Activated T-helper 2 cell treated with anti-CD3 and anti-CD28 coated beads, Interferon-gamma antibody, Interleukin-2, Interleukin-4, amounts not matched to agents 10 μg/mL and 5 μg/mL and 100 μg/mL, durations not matched to agents 14 hours and 24 hours and 36 hours (primary cell): ENCODE data around the gene MINDY4. TPM values are rescaled to one million over a fixed set of nuclear protein-coding genes. Genes with fewer than 3 reads are reported as not detected.
"Not testable (repeated sequence)": the region's sequence is repeated elsewhere in the genome, so short reads cannot be mapped to it uniquely, and the experiment has no call there.

ENCODE experiments used
- DNase-seq: peaks from one replicate; pipeline ENCODE4 v3.0.0; 2021; ENCODE audit warnings: low spot score
- H3K27ac Mint-ChIP-seq: one replicate; pipeline ENCODE4 v1.8.0; 2021; ENCODE audit warnings: mixed read lengths
- H3K27me3 Mint-ChIP-seq: one replicate; pipeline ENCODE4 v1.8.0; 2021; ENCODE audit warnings: low read depth, mixed read lengths
- H3K36me3 Mint-ChIP-seq: one replicate; pipeline ENCODE4 v1.8.0; 2021; ENCODE audit warnings: low read depth, mixed read lengths
- H3K4me1 Mint-ChIP-seq: one replicate; pipeline ENCODE4 v1.8.0; 2021; ENCODE audit warnings: low read depth, mixed read lengths
- H3K4me3 Mint-ChIP-seq: one replicate; pipeline ENCODE4 v1.8.0; 2021; ENCODE audit warnings: low read depth, mild to moderate bottlenecking, moderate library complexity, mixed read lengths
- H3K9me3 Mint-ChIP-seq: one replicate; pipeline ENCODE4 v1.8.0; 2021; ENCODE audit warnings: mixed read lengths
- intact Hi-C: fragments of 100-400 bp; cut with micrococcal nuclease; formaldehyde crosslinking; loops from one replicate; pipeline ENCODE4 v1.15.1; 2023
- total RNA-seq: library from RNA; stranded (reverse); gene quantifications from 2 replicates; pipeline ENCODE4 v1.2.3, GENCODE V29; 2022

Gene MINDY4
- total RNA-seq, 1 donor from 2014 or later: 1.3 TPM

GRCh38 chr7:30824821-30825720, 53.9 kb downstream of the MINDY4 start:
- DNase-seq: no peak
- H3K27ac Mint-ChIP-seq: no peak overlapping the region
- H3K9me3 Mint-ChIP-seq: peaks cover 7% of the 10 kb centered on the region
- no peak overlapping the region for H3K4me3 Mint-ChIP-seq
- no peaks in the 10 kb centered on the region for H3K4me1 Mint-ChIP-seq
- intact Hi-C loops: no loop called here
- H3K27me3 Mint-ChIP-seq: peaks cover 9% of the 10 kb centered on the region
- H3K36me3 Mint-ChIP-seq: no peaks in the 10 kb centered on the region

GRCh38 chr7:30826181-30826580, 55.0 kb downstream of the MINDY4 start:
- Mint-ChIP-seq H3K9me3 (peaks cover 18% of the 10 kb centered on the region), H3K27ac (no peak overlapping the region), H3K4me1 (no peaks in the 10 kb centered on the region), H3K36me3 (no peaks in the 10 kb centered on the region), H3K4me3 (no peak overlapping the region), H3K27me3 (peaks cover 7% of the 10 kb centered on the region)
- DNase-seq: no peak
- intact Hi-C loops: no loop called here

GRCh38 chr7:30828591-30828990, 57.4 kb downstream of the MINDY4 start:
- intact Hi-C loops: no loop called here
- DNase-seq: no peak
- Mint-ChIP-seq H3K9me3 (peaks cover 39% of the 10 kb centered on the region), H3K4me1 (no peaks in the 10 kb centered on the region), H3K36me3 (no peaks in the 10 kb centered on the region), H3K4me3 (no peak overlapping the region), H3K27me3 (no peaks in the 10 kb centered on the region), H3K27ac (no peak overlapping the region)

- Mint-ChIP-seq H3K36me3 (no peaks in the 10 kb centered on the region), H3K4me3 (no peak overlapping the region), H3K9me3 (peaks cover 44% of the 10 kb centered on the region), H3K27ac (no peak overlapping the region), H3K27me3 (no peaks in the 10 kb centered on the region), H3K4me1 (no peaks in the 10 kb centered on the region)
- no peak for DNase-seq
- intact Hi-C loops: no loop called here
These were observed 58.3 kb downstream of the MINDY4 start for GRCh38 chr7:30829471-30829870.

- H3K27ac Mint-ChIP-seq: no peak overlapping the region
- intact Hi-C loops: no loop called here
These were observed 60.0 kb downstream of the MINDY4 start for GRCh38 chr7:30831227-30831626.

GRCh38 chr7:30831936-30832335, 60.7 kb downstream of the MINDY4 start:
- DNase-seq: no peak
- H3K27ac Mint-ChIP-seq: no peak overlapping the region
- H3K27me3 Mint-ChIP-seq: no peaks in the 10 kb centered on the region
- H3K36me3 Mint-ChIP-seq: no peaks in the 10 kb centered on the region
- peaks cover 49% of the 10 kb centered on the region for H3K9me3 Mint-ChIP-seq
- H3K4me1 Mint-ChIP-seq: no peaks in the 10 kb centered on the region
- intact Hi-C loops: no loop called here
- no peak overlapping the region for H3K4me3 Mint-ChIP-seq

More at GRCh38 chr7:30831227-30831626, 60.0 kb downstream of the MINDY4 start:
- no peak for DNase-seq
- no peaks in the 10 kb centered on the region for H3K4me1 Mint-ChIP-seq
- no peak overlapping the region for H3K4me3 Mint-ChIP-seq
- peaks cover 49% of the 10 kb centered on the region for H3K9me3 Mint-ChIP-seq
- no peaks in the 10 kb centered on the region for H3K27me3 Mint-ChIP-seq
- no peaks in the 10 kb centered on the region for H3K36me3 Mint-ChIP-seq

- intact Hi-C loops, H3K4me3 Mint-ChIP-seq, H3K27ac Mint-ChIP-seq, H3K27me3 Mint-ChIP-seq, H3K4me1 Mint-ChIP-seq, DNase-seq, H3K36me3 Mint-ChIP-seq: not testable (repeated sequence)
- peaks cover 49% of the 10 kb centered on the region for H3K9me3 Mint-ChIP-seq
These were observed 62.9 kb downstream of the MINDY4 start for GRCh38 chr7:30834017-30834674.

GRCh38 chr7:30835396-30835915, 64.2 kb downstream of the MINDY4 start:
- no peak overlapping the region for H3K4me3 Mint-ChIP-seq
- intact Hi-C loops: no loop called here
- no peak overlapping the region for H3K27ac Mint-ChIP-seq
- no peaks in the 10 kb centered on the region for H3K36me3 Mint-ChIP-seq
- no peak for DNase-seq
- H3K27me3 Mint-ChIP-seq: no peaks in the 10 kb centered on the region
- H3K4me1 Mint-ChIP-seq: no peaks in the 10 kb centered on the region
- peaks cover 38% of the 10 kb centered on the region for H3K9me3 Mint-ChIP-seq

- H3K4me1 Mint-ChIP-seq: no peaks in the 10 kb centered on the region
These were observed 65.8 kb downstream of the MINDY4 start for GRCh38 chr7:30836991-30837390.

GRCh38 chr7:30837581-30837980, 66.4 kb downstream of the MINDY4 start:
- Mint-ChIP-seq H3K4me3 (no peak overlapping the region), H3K27me3 (no peaks in the 10 kb centered on the region), H3K36me3 (no peaks in the 10 kb centered on the region), H3K9me3 (peaks cover 21% of the 10 kb centered on the region), H3K4me1 (no peaks in the 10 kb centered on the region), H3K27ac (no peak overlapping the region)
- no peak for DNase-seq
- intact Hi-C loops: no loop called here

More at GRCh38 chr7:30836991-30837390, 65.8 kb downstream of the MINDY4 start:
- no peaks in the 10 kb centered on the region for H3K27me3 Mint-ChIP-seq
- H3K9me3 Mint-ChIP-seq: peaks cover 27% of the 10 kb centered on the region
- no peaks in the 10 kb centered on the region for H3K36me3 Mint-ChIP-seq
- no peak overlapping the region for H3K4me3 Mint-ChIP-seq
- no peak overlapping the region for H3K27ac Mint-ChIP-seq
- no peak for DNase-seq
- intact Hi-C loops: no loop called here

GRCh38 chr7:30838008-30838407, 66.8 kb downstream of the MINDY4 start:
- Mint-ChIP-seq H3K27ac (no peak overlapping the region), H3K27me3 (no peaks in the 10 kb centered on the region), H3K4me1 (no peaks in the 10 kb centered on the region), H3K4me3 (no peak overlapping the region), H3K36me3 (no peaks in the 10 kb centered on the region), H3K9me3 (peaks cover 16% of the 10 kb centered on the region)
- no peak for DNase-seq
- intact Hi-C loops: no loop called here

- Mint-ChIP-seq H3K36me3 (no peaks in the 10 kb centered on the region), H3K27ac (no peak overlapping the region)
- intact Hi-C loops: no loop called here
These were observed 69.2 kb downstream of the MINDY4 start for GRCh38 chr7:30840141-30841024.

More at GRCh38 chr7:30840141-30841024, 69.2 kb downstream of the MINDY4 start:
- no peaks in the 10 kb centered on the region for H3K4me1 Mint-ChIP-seq
- H3K9me3 Mint-ChIP-seq: no peaks in the 10 kb centered on the region
- DNase-seq: no peak
- no peak overlapping the region for H3K4me3 Mint-ChIP-seq
- no peaks in the 10 kb centered on the region for H3K27me3 Mint-ChIP-seq
